Breast epithelium (tissue), 3 donors: ENCODE measurements around the gene SNCB.

Source experiments
- CTCF ChIP-seq, 3 donors: fragments of 450-650 bp; IDR thresholded peaks; one replicate each; pipeline ENCODE4 v1.5.1; 2016 to 2017; ENCODE audit warnings: antibody characterized with exemption in 3 of 3, mild to moderate bottlenecking in 3 of 3, moderate library complexity in 3 of 3
- POLR2A ChIP-seq: fragments of 450-650 bp; IDR thresholded peaks from one replicate; pipeline ENCODE4 v1.6.1; 2016; ENCODE audit warnings: antibody characterized with exemption, mild to moderate bottlenecking, moderate library complexity
- POLR2AphosphoS5 ChIP-seq, 3 donors: sonication (generic); formaldehyde crosslinking; IDR thresholded peaks; one replicate each; pipeline ENCODE4 v1.6.1; 2017; ENCODE audit warnings: antibody characterized with exemption in 3 of 3

GRCh38 chr5:176616511-176616910 is 13.8 kb downstream of the SNCB start:
- no peak for TF ChIP-seq CTCF (IDR thresholded peaks at IDR 0.05)
- no peak for TF ChIP-seq POLR2A
- TF ChIP-seq POLR2AphosphoS5 (IDR thresholded peaks at IDR 0.05), result no peak
